Ishikawa (cell line): ENCODE results near the gene PDE1C.
A peak's percentile ranks its signal among the peaks of the same experiment; 100 is the strongest.

Experiments
- CEBPB ChIP-seq: IDR thresholded peaks from 2 replicates; pipeline ENCODE4 v1.6.1; 2012
- CREB1 ChIP-seq: IDR thresholded peaks from 2 replicates; pipeline ENCODE4 v1.6.1; 2012; ENCODE audit warnings: low read depth
- EGR1 ChIP-seq: IDR thresholded peaks from 2 replicates; pipeline ENCODE4 v1.6.1; 2012
- EP300 ChIP-seq: IDR thresholded peaks from 2 replicates; pipeline ENCODE4 v1.6.1; 2012; ENCODE audit warnings: borderline replicate concordance
- FOXM1 ChIP-seq: IDR thresholded peaks from 2 replicates; pipeline ENCODE4 v1.6.1; 2012; ENCODE audit warnings: low read depth, borderline replicate concordance
- NFIC ChIP-seq: IDR thresholded peaks from 2 replicates; pipeline ENCODE4 v1.6.1; 2012
- RAD21 ChIP-seq: IDR thresholded peaks from 2 replicates; pipeline ENCODE4 v1.6.1; 2012; ENCODE audit warnings: low read depth
- TAF1 ChIP-seq: IDR thresholded peaks from 2 replicates; pipeline ENCODE4 v1.6.1; 2012; ENCODE audit warnings: low read depth, mild to moderate bottlenecking
- TCF12 ChIP-seq: IDR thresholded peaks from 2 replicates; pipeline ENCODE4 v1.6.1; 2012; ENCODE audit warnings: low read depth
- TEAD4 ChIP-seq: IDR thresholded peaks from 2 replicates; pipeline ENCODE4 v1.6.1; 2012
- YY1 ChIP-seq: IDR thresholded peaks from 2 replicates; pipeline ENCODE4 v1.6.1; 2012; ENCODE audit warnings: low read depth
- ZBTB7A ChIP-seq: IDR thresholded peaks from 2 replicates; pipeline ENCODE4 v1.6.1; 2012; ENCODE audit warnings: low read depth
- TF ChIP-seq, protein P1 (sequence below): IDR thresholded peaks from 2 replicates; pipeline ENCODE4 v1.6.1; 2012
- TF ChIP-seq, protein P2 (sequence below): IDR thresholded peaks from 2 replicates; pipeline ENCODE4 v1.6.1; 2012; ENCODE audit warnings: low read depth, mild to moderate bottlenecking
- TF ChIP-seq, protein P3 (sequence below): IDR thresholded peaks from 2 replicates; pipeline ENCODE4 v1.6.1; 2012

The PDE1C gene

DNA sequence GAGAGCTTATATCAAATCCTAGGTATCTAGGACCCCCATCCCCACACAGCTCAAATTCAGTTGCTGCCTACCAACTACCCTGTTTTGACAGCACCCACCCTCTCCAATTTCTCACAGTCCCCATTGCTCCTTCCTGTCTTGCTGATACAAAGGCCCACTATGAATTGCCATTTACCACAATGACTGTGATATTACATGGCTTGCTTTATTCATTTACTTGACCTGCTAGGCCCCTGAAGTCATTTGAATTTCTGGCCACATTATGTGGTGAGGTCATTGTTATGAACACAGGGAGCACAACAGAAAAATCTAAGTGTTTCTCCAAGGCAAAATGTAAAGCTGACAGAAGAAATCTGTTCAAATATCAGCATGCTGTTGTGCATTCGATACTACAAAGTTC, 281.8 kb downstream of the PDE1C start:
- TF ChIP-seq, protein P1, sequence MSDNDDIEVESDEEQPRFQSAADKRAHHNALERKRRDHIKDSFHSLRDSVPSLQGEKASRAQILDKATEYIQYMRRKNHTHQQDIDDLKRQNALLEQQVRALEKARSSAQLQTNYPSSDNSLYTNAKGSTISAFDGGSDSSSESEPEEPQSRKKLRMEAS: no peak
- TF ChIP-seq EP300: no peak
- no peak for TF ChIP-seq NFIC
- TF ChIP-seq, protein P2, sequence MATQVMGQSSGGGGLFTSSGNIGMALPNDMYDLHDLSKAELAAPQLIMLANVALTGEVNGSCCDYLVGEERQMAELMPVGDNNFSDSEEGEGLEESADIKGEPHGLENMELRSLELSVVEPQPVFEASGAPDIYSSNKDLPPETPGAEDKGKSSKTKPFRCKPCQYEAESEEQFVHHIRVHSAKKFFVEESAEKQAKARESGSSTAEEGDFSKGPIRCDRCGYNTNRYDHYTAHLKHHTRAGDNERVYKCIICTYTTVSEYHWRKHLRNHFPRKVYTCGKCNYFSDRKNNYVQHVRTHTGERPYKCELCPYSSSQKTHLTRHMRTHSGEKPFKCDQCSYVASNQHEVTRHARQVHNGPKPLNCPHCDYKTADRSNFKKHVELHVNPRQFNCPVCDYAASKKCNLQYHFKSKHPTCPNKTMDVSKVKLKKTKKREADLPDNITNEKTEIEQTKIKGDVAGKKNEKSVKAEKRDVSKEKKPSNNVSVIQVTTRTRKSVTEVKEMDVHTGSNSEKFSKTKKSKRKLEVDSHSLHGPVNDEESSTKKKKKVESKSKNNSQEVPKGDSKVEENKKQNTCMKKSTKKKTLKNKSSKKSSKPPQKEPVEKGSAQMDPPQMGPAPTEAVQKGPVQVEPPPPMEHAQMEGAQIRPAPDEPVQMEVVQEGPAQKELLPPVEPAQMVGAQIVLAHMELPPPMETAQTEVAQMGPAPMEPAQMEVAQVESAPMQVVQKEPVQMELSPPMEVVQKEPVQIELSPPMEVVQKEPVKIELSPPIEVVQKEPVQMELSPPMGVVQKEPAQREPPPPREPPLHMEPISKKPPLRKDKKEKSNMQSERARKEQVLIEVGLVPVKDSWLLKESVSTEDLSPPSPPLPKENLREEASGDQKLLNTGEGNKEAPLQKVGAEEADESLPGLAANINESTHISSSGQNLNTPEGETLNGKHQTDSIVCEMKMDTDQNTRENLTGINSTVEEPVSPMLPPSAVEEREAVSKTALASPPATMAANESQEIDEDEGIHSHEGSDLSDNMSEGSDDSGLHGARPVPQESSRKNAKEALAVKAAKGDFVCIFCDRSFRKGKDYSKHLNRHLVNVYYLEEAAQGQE: no peak
- no peak for TF ChIP-seq TCF12
- no peak for TF ChIP-seq TEAD4
- no peak for TF ChIP-seq RAD21
- no peak for TF ChIP-seq CEBPB
- TF ChIP-seq YY1: no peak
- TF ChIP-seq ZBTB7A: no peak
- TF ChIP-seq FOXM1: no peak
- no peak for TF ChIP-seq TAF1
- no peak for TF ChIP-seq EGR1
- TF ChIP-seq CREB1: no peak
- TF ChIP-seq, protein P3, sequence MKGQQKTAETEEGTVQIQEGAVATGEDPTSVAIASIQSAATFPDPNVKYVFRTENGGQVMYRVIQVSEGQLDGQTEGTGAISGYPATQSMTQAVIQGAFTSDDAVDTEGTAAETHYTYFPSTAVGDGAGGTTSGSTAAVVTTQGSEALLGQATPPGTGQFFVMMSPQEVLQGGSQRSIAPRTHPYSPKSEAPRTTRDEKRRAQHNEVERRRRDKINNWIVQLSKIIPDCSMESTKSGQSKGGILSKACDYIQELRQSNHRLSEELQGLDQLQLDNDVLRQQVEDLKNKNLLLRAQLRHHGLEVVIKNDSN: no peak

DNA sequence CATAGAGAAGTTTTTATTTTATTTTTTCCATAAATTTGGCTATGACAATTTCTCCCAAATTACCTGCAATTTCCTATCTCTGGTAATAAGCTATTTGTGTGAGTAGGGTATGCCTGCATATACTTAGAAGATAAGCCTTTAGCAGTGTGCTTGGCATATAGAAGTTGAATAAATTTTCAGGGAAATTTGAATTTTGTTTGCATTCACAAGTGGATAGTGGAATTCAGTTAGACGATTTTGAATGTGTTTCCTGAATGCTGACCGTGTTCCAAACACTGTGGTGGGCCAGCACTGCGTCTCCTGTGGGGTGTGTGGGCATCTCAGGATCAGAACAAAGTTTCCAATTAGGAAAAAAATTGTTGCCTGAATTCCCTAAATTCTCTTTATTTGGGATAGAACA, 283.9 kb downstream of the PDE1C start:
- no peak for TF ChIP-seq YY1
- no peak for TF ChIP-seq CREB1

DNA sequence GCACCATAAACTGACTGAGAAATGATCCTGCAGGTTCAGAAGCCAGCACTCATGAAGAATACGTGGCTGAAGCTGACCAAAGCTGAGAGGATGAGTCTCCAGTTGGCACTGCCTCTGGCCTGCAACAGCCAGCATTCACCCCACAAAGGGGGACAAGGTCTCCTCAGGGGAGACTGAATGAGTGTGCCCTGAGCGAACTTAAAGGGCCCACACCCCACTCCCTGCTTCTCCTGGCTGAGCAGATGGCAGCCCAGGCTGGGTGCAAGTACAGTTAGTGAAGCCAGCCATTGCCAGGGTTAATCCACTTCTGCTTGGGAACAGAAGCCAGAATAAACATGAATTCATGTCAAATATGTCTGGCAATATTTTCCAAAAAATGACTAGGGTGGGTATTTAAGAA, 285.1 kb downstream of the PDE1C start:
- TF ChIP-seq, protein P2: no peak
- TF ChIP-seq ZBTB7A: no peak
- no peak for TF ChIP-seq TAF1
- TF ChIP-seq, protein P3: no peak
- no peak for TF ChIP-seq EP300

DNA sequence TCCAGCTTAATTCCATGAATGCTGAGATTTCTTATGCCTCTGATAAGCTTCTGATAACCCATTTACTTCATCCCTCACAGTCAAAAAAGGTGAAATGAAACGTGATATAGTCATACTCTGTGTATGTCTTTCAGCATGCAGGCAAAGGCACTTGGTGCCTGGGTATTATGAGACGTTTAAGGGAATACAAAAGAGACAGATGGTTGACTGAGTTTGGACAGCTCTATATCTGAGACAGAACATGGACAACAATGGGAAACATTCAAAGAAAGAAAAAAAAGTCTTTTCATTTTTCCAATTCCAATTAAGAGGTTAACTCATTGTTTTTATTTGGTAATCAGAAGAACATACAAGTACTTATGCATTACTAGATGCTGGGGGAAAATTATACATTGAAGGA, 287.0 kb downstream of the PDE1C start:
- TF ChIP-seq CEBPB (no peak), CREB1 (no peak), RAD21 (no peak), NFIC (no peak), ZBTB7A (no peak), EGR1 (no peak), TCF12 (no peak)
- TF ChIP-seq, protein P1: no peak
- TF ChIP-seq, protein P2: no peak

DNA sequence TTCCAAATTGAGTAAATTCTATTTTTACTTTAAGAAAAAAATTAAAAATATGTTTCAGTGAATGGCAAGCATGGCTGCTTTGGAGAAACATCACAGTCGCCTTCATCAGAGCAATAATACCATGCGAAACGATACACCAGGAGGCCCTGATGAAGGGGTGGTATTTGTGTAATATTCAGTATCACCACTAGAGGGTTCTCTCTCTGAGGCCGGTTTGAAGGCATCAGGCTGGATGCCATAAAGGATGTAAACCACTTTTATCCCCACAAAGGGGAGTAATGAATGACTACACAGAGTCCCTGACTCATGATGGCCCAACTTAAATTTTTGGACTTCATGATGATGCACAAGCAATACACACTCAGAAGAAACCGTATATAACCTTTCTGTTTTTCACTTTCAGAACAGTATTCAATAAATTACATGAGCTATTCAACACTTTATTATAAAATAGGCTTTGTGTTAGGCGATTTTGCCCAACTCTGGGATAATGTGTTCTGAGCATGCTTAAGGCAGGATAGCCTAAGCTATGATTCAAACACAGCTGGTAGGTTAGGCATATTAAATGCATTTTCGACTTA, 287.7 kb downstream of the PDE1C start:
- no peak for TF ChIP-seq TAF1
- peak; percentile 9; the same call in 1 of the 2 replicates for TF ChIP-seq RAD21
